HG02610 (cell line): ENCODE measurements around the gene ACER3.
"Not testable (repeated sequence)": the region's sequence is repeated elsewhere in the genome, so short reads cannot be mapped to it uniquely, and the experiment has no call there.

Experiments used
- ATAC-seq: cut with Tn5 transposase; IDR thresholded peaks from one replicate; pipeline ENCODE4 v1.9.1; 2021; ENCODE audit warnings: mild to moderate bottlenecking, moderate library complexity; ENCODE audit not compliant: unreplicated experiment

ACER3 gene

GRCh38 chr11:76835928-76836612 is 24.6 kb upstream of the ACER3 start:
- ATAC-seq, result no peak

- no peak for ATAC-seq
Observed at GRCh38 chr11:76836613-76837291, 24.0 kb upstream of the ACER3 start.

- no peak for ATAC-seq
Observed at GRCh38 chr11:76837696-76838677, 22.7 kb upstream of the ACER3 start.

- ATAC-seq, result no peak
Observed at GRCh38 chr11:76838678-76839068, 22.0 kb upstream of the ACER3 start.

- no peak for ATAC-seq
Observed at GRCh38 chr11:76839311-76839710, 21.4 kb upstream of the ACER3 start.

- ATAC-seq, result no peak
Observed at GRCh38 chr11:76841923-76842452, 18.7 kb upstream of the ACER3 start.

- ATAC-seq, result no peak
Observed at GRCh38 chr11:76843907-76844306, 16.8 kb upstream of the ACER3 start.

- ATAC-seq, result no peak
Observed at GRCh38 chr11:76844511-76844910, 16.2 kb upstream of the ACER3 start.

GRCh38 chr11:76845069-76845468 is 15.6 kb upstream of the ACER3 start:
- ATAC-seq, result no peak

GRCh38 chr11:76846441-76846840 is 14.3 kb upstream of the ACER3 start:
- no peak for ATAC-seq

GRCh38 chr11:76849376-76849775 is 11.3 kb upstream of the ACER3 start:
- ATAC-seq, result no peak

- no peak for ATAC-seq
Observed at GRCh38 chr11:76850130-76850529, 10.6 kb upstream of the ACER3 start.

GRCh38 chr11:76850815-76851214 is 9.9 kb upstream of the ACER3 start:
- no peak for ATAC-seq

GRCh38 chr11:76854709-76855108 is 6.0 kb upstream of the ACER3 start:
- ATAC-seq, result no peak

GRCh38 chr11:76855670-76856069 is 5.0 kb upstream of the ACER3 start:
- not testable (repeated sequence) for ATAC-seq

GRCh38 chr11:76856106-76856505 is 4.6 kb upstream of the ACER3 start:
- ATAC-seq, result no peak

GRCh38 chr11:76856571-76856970 is 4.1 kb upstream of the ACER3 start:
- no peak for ATAC-seq

GRCh38 chr11:76857781-76858410 is 2.8 kb upstream of the ACER3 start:
- ATAC-seq, result no peak

GRCh38 chr11:76859708-76860227 is 950 bp upstream of the ACER3 start:
- no peak for ATAC-seq

- ATAC-seq, result no peak
Observed at GRCh38 chr11:76861490-76861953, 804 bp downstream of the ACER3 start.
